ENCODE data around the gene EMILIN2. TPM values are rescaled to one million over a fixed set of nuclear protein-coding genes. Genes with fewer than 3 reads are reported as not detected.

Gene EMILIN2
- total and polyA plus RNA-seq, 2 of the 13 experiments (the other 11 are each of a cell fraction or from before 2014, with no cell fraction given): 7.6 to 8.2 TPM

GRCh38 chr18:2916184-2916583 is 69.4 kb downstream of the EMILIN2 start:
- WGBS (ENCODE audit: low lambda C conversion rate): 90% methylated on average over 7 of the region's 7 CpGs
- no peak for DNase-seq (ENCODE audit: low spot score)
- Histone ChIP-seq H2AFZ (ENCODE audit: low read length) (no peak overlapping the region), H3K4me2 (ENCODE audit: low read depth, low read length) (no peak overlapping the region), H3K9me3 (ENCODE audit: low read length) (no peaks in the 10 kb centered on the region), H3K36me3 (replicated peaks in 1 of 2; ENCODE audit: control insufficient read depth in 1 of 2, insufficient read depth in 2 of 2, low read length in 2 of 2) (peaks cover 40 to 86% of the 10 kb centered on the region in 2 experiments), H3K9ac (ENCODE audit: insufficient read depth, low read depth, low read length) (no peak overlapping the region), H3K27me3 (ENCODE audit: control insufficient read depth in 1 of 2, insufficient read depth in 2 of 2, low read length in 2 of 2) (no peaks in the 10 kb centered on the region), H3K79me2 (ENCODE audit: insufficient read depth, low read length) (no peaks in the 10 kb centered on the region), H3K27ac (ENCODE audit: extremely low read length, insufficient read depth, low read length) (no peak overlapping the region), H3K4me1 (ENCODE audit: insufficient read depth, low read length) (peaks cover 20% of the 10 kb centered on the region), H4K20me1 (ENCODE audit: insufficient read depth, low read length) (no peaks in the 10 kb centered on the region), H3K4me3 (replicated peaks in 1 of 3; ENCODE audit: insufficient read depth in 1 of 3, low read depth in 2 of 3, low read length in 3 of 3) (no peak overlapping the region)
- ChIA-PET POLR2A (interaction anchor here (1.3 kb wide), 1 partner anchor 69 kb away, joined by 3 read pairs; no protein-coding TSS in a partner anchor), CTCF (ENCODE audit: low intra/inter-chr PET ratio, low total read pairs) (no interaction called here)
- FAIRE-seq: no peak
- intact Hi-C loops (cut with micrococcal nuclease; ENCODE audit: unreplicated experiment) (no loop called here), in situ Hi-C loops (cut with HindIII; ENCODE audit: extremely low pct_ligation_motif_present, low pct_unique_long_range_greater_than_20kb) (no loop called here)
- no peak for ATAC-seq
- TF ChIP-seq POLR2A (IDR thresholded peaks at IDR 0.05; ENCODE audit: insufficient read depth in 1 of 2, low read depth in 2 of 2, low read length in 2 of 2) (peak in 1 of 2 experiments; percentile 36; a peak in 1 of 4 replicates), RBM22 (optimal IDR thresholded peaks at IDR 0.05; ENCODE audit: low read length) (peak; percentile 91), POLR2G (IDR thresholded peaks at IDR 0.05; ENCODE audit: low read depth, low read length) (peak; percentile 56; the same call in 1 of the 2 replicates), POLR2AphosphoS5 (IDR thresholded peaks at IDR 0.05; ENCODE audit: low read depth, low read length) (peak; percentile 31; the same call in 1 of the 2 replicates), TP53 (CRISPR knock-in tag; conservative IDR thresholded peaks at IDR 0.05) (no peak)
- no TSS peak for BruUV-seq (replicated peaks)

GRCh38 chr18:2917259-2918047 is 70.6 kb downstream of the EMILIN2 start:
- BruUV-seq (replicated peaks): TSS peak; percentile 4
- no peaks in the 10 kb centered on the region for H3K27me3 ChIP-seq (ENCODE audit: control insufficient read depth in 1 of 2, insufficient read depth in 2 of 2, low read length in 2 of 2)
- no peak for FAIRE-seq
- peaks cover 40 to 92% of the 10 kb centered on the region in 2 experiments for H3K36me3 ChIP-seq (replicated peaks in 1 of 2; ENCODE audit: control insufficient read depth in 1 of 2, insufficient read depth in 2 of 2, low read length in 2 of 2)
- in situ Hi-C loops (cut with HindIII; ENCODE audit: extremely low pct_ligation_motif_present, low pct_unique_long_range_greater_than_20kb): no loop called here
- H3K4me1 ChIP-seq (ENCODE audit: insufficient read depth, low read length): peaks cover 14% of the 10 kb centered on the region
- TF ChIP-seq ZNF781 (CRISPR knock-in tag; IDR thresholded peaks at IDR 0.05; ENCODE audit: borderline replicate concordance, not compliant biosample characterization): no peak
- TF ChIP-seq MATR3 (CRISPR knock-in tag; IDR thresholded peaks at IDR 0.05): no peak
- TF ChIP-seq POLR2A (IDR thresholded peaks at IDR 0.05; ENCODE audit: insufficient read depth in 1 of 2, low read depth in 2 of 2, low read length in 2 of 2): no peak
- TF ChIP-seq RBM22 (optimal IDR thresholded peaks at IDR 0.05; ENCODE audit: low read length): peak; percentile 66
- TF ChIP-seq CREB1 (IDR thresholded peaks at IDR 0.05): no peak
- TF ChIP-seq CREB1 (CRISPR knock-in tag; IDR thresholded peaks at IDR 0.05): no peak
- no peak for TF ChIP-seq CBX5 (CRISPR knock-in tag; IDR thresholded peaks at IDR 0.05; ENCODE audit: borderline replicate concordance)
- TF ChIP-seq ARID2 (CRISPR knock-in tag; IDR thresholded peaks at IDR 0.05; ENCODE audit: borderline replicate concordance): no peak
- DNase-seq (ENCODE audit: low spot score): no peak
- ChIA-PET POLR2A (interaction anchor here (0.7 to 1.0 kb wide), 2 partner anchors 10 to 330 kb away, joined by 3 read pairs; partner anchors contain the start of gene MYL12A), CTCF (ENCODE audit: low intra/inter-chr PET ratio, low total read pairs) (no interaction called here)
- intact Hi-C loops (cut with micrococcal nuclease; ENCODE audit: unreplicated experiment): no loop called here
- H4K20me1 ChIP-seq (ENCODE audit: insufficient read depth, low read length): no peaks in the 10 kb centered on the region
- no peaks in the 10 kb centered on the region for H3K9me3 ChIP-seq (ENCODE audit: low read length)
- ATAC-seq: no peak
- no peak overlapping the region for H3K27ac ChIP-seq (ENCODE audit: extremely low read length, insufficient read depth, low read length)
- H3K4me2 ChIP-seq (ENCODE audit: low read depth, low read length): no peak overlapping the region
- H3K4me3 ChIP-seq (replicated peaks in 1 of 3; ENCODE audit: insufficient read depth in 1 of 3, low read depth in 2 of 3, low read length in 3 of 3): no peak overlapping the region
- H3K79me2 ChIP-seq (ENCODE audit: insufficient read depth, low read length): no peaks in the 10 kb centered on the region
- no peak overlapping the region for H3K9ac ChIP-seq (ENCODE audit: insufficient read depth, low read depth, low read length)
- H2AFZ ChIP-seq (ENCODE audit: low read length): no peak overlapping the region
- WGBS (ENCODE audit: low lambda C conversion rate): 91% methylated on average over 16 of the region's 16 CpGs

Measured in HepG2 (cell line).